Mesothelial cell of epicardium (in vitro differentiated cells): ENCODE data around the gene KCNT1. TPM values are rescaled to one million over a fixed set of nuclear protein-coding genes. Genes with fewer than 3 reads are reported as not detected.

Experiments used
- DNase-seq, 2 experiments: peaks; one replicate each; pipeline ENCODE4 v3.0.0; 2021; ENCODE audit warnings: low spot score in 2 of 2; ENCODE audit not compliant: unreplicated experiment in 2 of 2
- H3K27ac Mint-ChIP-seq: 2 replicates; pipeline ENCODE4 v1.8.0; 2021; ENCODE audit warnings: mixed read lengths
- H3K27me3 Mint-ChIP-seq: 2 replicates; pipeline ENCODE4 v1.8.0; 2021; ENCODE audit warnings: low read depth, mixed read lengths
- H3K36me3 Mint-ChIP-seq: 2 replicates; pipeline ENCODE4 v1.8.0; 2021; ENCODE audit warnings: mixed read lengths
- H3K4me1 Mint-ChIP-seq: 2 replicates; pipeline ENCODE4 v1.8.0; 2021; ENCODE audit warnings: mixed read lengths
- H3K4me3 Mint-ChIP-seq: 2 replicates; pipeline ENCODE4 v1.8.0; 2021; ENCODE audit warnings: mild to moderate bottlenecking, moderate library complexity, mixed read lengths
- H3K9me3 Mint-ChIP-seq: 2 replicates; pipeline ENCODE4 v1.8.0; 2021; ENCODE audit warnings: mixed read lengths
- CTCF ChIP-seq: fragments of 200-600 bp; sonication (generic); IDR thresholded peaks from one replicate; pipeline ENCODE4 v1.5.0; 2021; ENCODE audit warnings: antibody characterized with exemption; ENCODE audit not compliant: unreplicated experiment
- total RNA-seq: library from RNA; stranded (reverse); gene quantifications from 3 replicates; pipeline ENCODE4 v1.2.1, GENCODE V29; 2021

The KCNT1 gene
- total RNA-seq, 1 donor from 2014 or later: not detected

GRCh38 chr9:135714242-135715055 lies 12.5 kb downstream of the KCNT1 start:
- no peak overlapping the region for H3K4me3 Mint-ChIP-seq
- H3K27me3 Mint-ChIP-seq: peaks cover 81% of the 10 kb centered on the region
- no peak for TF ChIP-seq CTCF
- H3K27ac Mint-ChIP-seq: no peak overlapping the region
- H3K36me3 Mint-ChIP-seq: no peaks in the 10 kb centered on the region
- DNase-seq: peak; percentile 53 to 77
- no peaks in the 10 kb centered on the region for H3K4me1 Mint-ChIP-seq
- no peaks in the 10 kb centered on the region for H3K9me3 Mint-ChIP-seq

GRCh38 chr9:135715056-135715595 lies 13.1 kb downstream of the KCNT1 start:
- no peak for TF ChIP-seq CTCF
- no peaks in the 10 kb centered on the region for H3K36me3 Mint-ChIP-seq
- H3K27me3 Mint-ChIP-seq: peaks cover 74% of the 10 kb centered on the region
- no peak overlapping the region for H3K27ac Mint-ChIP-seq
- H3K9me3 Mint-ChIP-seq: no peaks in the 10 kb centered on the region
- H3K4me3 Mint-ChIP-seq: peak overlapping the region; percentile 15
- no peaks in the 10 kb centered on the region for H3K4me1 Mint-ChIP-seq
- no peak for DNase-seq

- peaks cover 65% of the 10 kb centered on the region for H3K27me3 Mint-ChIP-seq
- H3K4me3 Mint-ChIP-seq: no peak overlapping the region
- TF ChIP-seq CTCF: no peak
- H3K27ac Mint-ChIP-seq: no peak overlapping the region
- no peak for DNase-seq
- H3K4me1 Mint-ChIP-seq: no peaks in the 10 kb centered on the region
- no peaks in the 10 kb centered on the region for H3K9me3 Mint-ChIP-seq
- H3K36me3 Mint-ChIP-seq: no peaks in the 10 kb centered on the region
Observed at GRCh38 chr9:135716045-135716444, 14.1 kb downstream of the KCNT1 start.

GRCh38 chr9:135717410-135717809 lies 15.4 kb downstream of the KCNT1 start:
- DNase-seq: no peak
- no peaks in the 10 kb centered on the region for H3K4me1 Mint-ChIP-seq
- H3K4me3 Mint-ChIP-seq: no peak overlapping the region
- H3K27ac Mint-ChIP-seq: no peak overlapping the region
- no peak for TF ChIP-seq CTCF
- H3K36me3 Mint-ChIP-seq: no peaks in the 10 kb centered on the region
- H3K27me3 Mint-ChIP-seq: peaks cover 55% of the 10 kb centered on the region
- H3K9me3 Mint-ChIP-seq: no peaks in the 10 kb centered on the region

GRCh38 chr9:135718616-135719015 lies 16.6 kb downstream of the KCNT1 start:
- Mint-ChIP-seq H3K27me3 (peaks cover 46% of the 10 kb centered on the region), H3K36me3 (no peaks in the 10 kb centered on the region), H3K4me1 (no peaks in the 10 kb centered on the region), H3K27ac (no peak overlapping the region), H3K4me3 (no peak overlapping the region), H3K9me3 (no peaks in the 10 kb centered on the region)
- TF ChIP-seq CTCF: no peak
- no peak for DNase-seq
